Measurements from ENCODE around the gene VMP1.
"Not testable (repeated sequence)": the region's sequence is repeated elsewhere in the genome, so short reads cannot be mapped to it uniquely, and the experiment has no call there.

The VMP1 gene

GRCh38 chr17:59829217-59830006 lies 122.0 kb downstream of the VMP1 start:
- Mint-ChIP-seq H3K27me3 (no peaks in the 10 kb centered on the region), H3K4me3 (peak overlapping the region; percentile 80 to 86), H3K9me3 (no peaks in the 10 kb centered on the region), H3K4me1 (peaks cover 38 to 82% of the 10 kb centered on the region in 2 donors), H3K27ac (peak overlapping the region; percentile 97), H3K36me3 (peaks cover 2 to 33% of the 10 kb centered on the region in 2 donors)
- DNase-seq (peak; percentile 77), ATAC-seq (replicated peaks) (peak; percentile 73 to 84)

- ATAC-seq (replicated peaks) (no peak), DNase-seq (no peak)
- Mint-ChIP-seq H3K4me3 (peak overlapping the region; percentile 50 to 60), H3K36me3 (peaks cover 2 to 33% of the 10 kb centered on the region in 2 donors), H3K9me3 (no peaks in the 10 kb centered on the region), H3K27ac (peak overlapping the region; percentile 97), H3K4me1 (peaks cover 38 to 81% of the 10 kb centered on the region in 2 donors), H3K27me3 (no peaks in the 10 kb centered on the region)
Observed at GRCh38 chr17:59830007-59830630, 122.7 kb downstream of the VMP1 start.

GRCh38 chr17:59830846-59831486 lies 123.5 kb downstream of the VMP1 start:
- Mint-ChIP-seq H3K4me1 (peaks cover 30 to 73% of the 10 kb centered on the region in 2 donors), H3K9me3 (no peaks in the 10 kb centered on the region), H3K27me3 (no peaks in the 10 kb centered on the region), H3K36me3 (peaks cover 4 to 26% of the 10 kb centered on the region in 2 donors), H3K27ac (peak overlapping the region; percentile 92), H3K4me3 (peak overlapping the region; percentile 32 to 41)
- no peak for ATAC-seq (replicated peaks)
- no peak for DNase-seq

GRCh38 chr17:59832883-59833379 lies 125.5 kb downstream of the VMP1 start:
- H3K27ac Mint-ChIP-seq: peak overlapping the region; percentile 91
- peak; percentile 39 to 46 for ATAC-seq (replicated peaks)
- H3K9me3 Mint-ChIP-seq: no peaks in the 10 kb centered on the region
- peak overlapping the region; percentile 41 to 46 for H3K4me3 Mint-ChIP-seq
- peaks cover 23 to 71% of the 10 kb centered on the region in 2 donors for H3K4me1 Mint-ChIP-seq
- DNase-seq: peak; percentile 45
- H3K27me3 Mint-ChIP-seq: peaks cover 0 to 5% of the 10 kb centered on the region in 2 donors
- peaks cover 9 to 27% of the 10 kb centered on the region in 2 donors for H3K36me3 Mint-ChIP-seq

- DNase-seq: peak; percentile 80
- Mint-ChIP-seq H3K4me1 (peaks cover 23 to 56% of the 10 kb centered on the region in 2 donors), H3K4me3 (peak overlapping the region; percentile 97 to 98), H3K27ac (peak overlapping the region; percentile 100), H3K9me3 (peaks cover 0 to 4% of the 10 kb centered on the region in 2 donors), H3K27me3 (peaks cover 0 to 5% of the 10 kb centered on the region in 2 donors), H3K36me3 (peaks cover 53 to 60% of the 10 kb centered on the region in 2 donors)
- ATAC-seq (replicated peaks): peak; percentile 79 to 82
Observed at GRCh38 chr17:59837308-59838051, 130.0 kb downstream of the VMP1 start.

- Mint-ChIP-seq H3K36me3 (peaks cover 52 to 64% of the 10 kb centered on the region in 2 donors), H3K27ac (peak overlapping the region; percentile 100), H3K9me3 (peaks cover 0 to 4% of the 10 kb centered on the region in 2 donors), H3K4me1 (peaks cover 23 to 55% of the 10 kb centered on the region in 2 donors), H3K4me3 (peak overlapping the region; percentile 97 to 98), H3K27me3 (peaks cover 0 to 5% of the 10 kb centered on the region in 2 donors)
- no peak for ATAC-seq (replicated peaks)
- DNase-seq: no peak
Observed at GRCh38 chr17:59838052-59838916, 130.8 kb downstream of the VMP1 start.

- Mint-ChIP-seq H3K4me3 (peak overlapping the region; percentile 97 to 98), H3K9me3 (peaks cover 0 to 4% of the 10 kb centered on the region in 2 donors), H3K4me1 (peaks cover 24 to 59% of the 10 kb centered on the region in 2 donors), H3K27me3 (peaks cover 0 to 5% of the 10 kb centered on the region in 2 donors), H3K27ac (peak overlapping the region; percentile 100), H3K36me3 (peaks cover 54 to 63% of the 10 kb centered on the region in 2 donors)
- ATAC-seq (replicated peaks) (no peak), DNase-seq (no peak)
Observed at GRCh38 chr17:59839651-59840328, 132.3 kb downstream of the VMP1 start.

- H3K9me3 Mint-ChIP-seq: peaks cover 0 to 4% of the 10 kb centered on the region in 2 donors
- ATAC-seq (replicated peaks) (no peak), DNase-seq (no peak)
- peaks cover 28 to 62% of the 10 kb centered on the region in 2 donors for H3K4me1 Mint-ChIP-seq
- peak overlapping the region; percentile 100 for H3K27ac Mint-ChIP-seq
- H3K27me3 Mint-ChIP-seq: peaks cover 0 to 5% of the 10 kb centered on the region in 2 donors
- peaks cover 52 to 63% of the 10 kb centered on the region in 2 donors for H3K36me3 Mint-ChIP-seq
- peak overlapping the region; percentile 97 to 98 for H3K4me3 Mint-ChIP-seq
Observed at GRCh38 chr17:59840329-59841090, 133.1 kb downstream of the VMP1 start.

- not testable (repeated sequence) for ATAC-seq (replicated peaks); DNase-seq; H3K9me3 Mint-ChIP-seq; H3K27me3 Mint-ChIP-seq
- Mint-ChIP-seq H3K36me3 (peaks cover 52 to 63% of the 10 kb centered on the region in 2 donors), H3K4me3 (peak overlapping the region; percentile 97 to 98), H3K4me1 (peaks cover 34 to 68% of the 10 kb centered on the region in 2 donors), H3K27ac (peak overlapping the region; percentile 100)
Observed at GRCh38 chr17:59841091-59841881, 133.8 kb downstream of the VMP1 start.

- H3K27me3 Mint-ChIP-seq; H3K9me3 Mint-ChIP-seq; DNase-seq; ATAC-seq (replicated peaks): not testable (repeated sequence)
- Mint-ChIP-seq H3K27ac (peak overlapping the region; percentile 100), H3K4me3 (peak overlapping the region; percentile 78), H3K4me1 (peaks cover 40 to 68% of the 10 kb centered on the region in 2 donors), H3K36me3 (peaks cover 52 to 59% of the 10 kb centered on the region in 2 donors)
Observed at GRCh38 chr17:59841882-59842263, 134.4 kb downstream of the VMP1 start.

- peaks cover 46 to 52% of the 10 kb centered on the region in 2 donors for H3K36me3 Mint-ChIP-seq
- DNase-seq (peak; percentile 70), ATAC-seq (replicated peaks) (peak; percentile 64 to 65)
- no peaks in the 10 kb centered on the region for H3K27me3 Mint-ChIP-seq
- H3K4me1 Mint-ChIP-seq: peaks cover 41 to 69% of the 10 kb centered on the region in 2 donors
- H3K4me3 Mint-ChIP-seq: peak overlapping the region; percentile 78
- H3K9me3 Mint-ChIP-seq: peaks cover 0 to 4% of the 10 kb centered on the region in 2 donors
- H3K27ac Mint-ChIP-seq: peak overlapping the region; percentile 100
Observed at GRCh38 chr17:59842901-59843652, 135.6 kb downstream of the VMP1 start.

Data from stimulated activated naive B cell treated with anti-CD40 and anti-IgM and Interleukin-4, amounts not matched to agents 10 μg/mL and 1 μg/mL and 100 μg/mL, for 72 hours (primary cell).